ENCODE data around the gene SYPL1.

SYPL1 gene

GRCh38 chr7:106089647-106090046 is 22.5 kb downstream of the SYPL1 start:
- DNase-seq: no peak

- DNase-seq: no peak
Measured at GRCh38 chr7:106088014-106088413, 24.1 kb downstream of the SYPL1 start.

- no peak for DNase-seq
Measured at GRCh38 chr7:106086062-106086461, 26.1 kb downstream of the SYPL1 start.

DNA sequence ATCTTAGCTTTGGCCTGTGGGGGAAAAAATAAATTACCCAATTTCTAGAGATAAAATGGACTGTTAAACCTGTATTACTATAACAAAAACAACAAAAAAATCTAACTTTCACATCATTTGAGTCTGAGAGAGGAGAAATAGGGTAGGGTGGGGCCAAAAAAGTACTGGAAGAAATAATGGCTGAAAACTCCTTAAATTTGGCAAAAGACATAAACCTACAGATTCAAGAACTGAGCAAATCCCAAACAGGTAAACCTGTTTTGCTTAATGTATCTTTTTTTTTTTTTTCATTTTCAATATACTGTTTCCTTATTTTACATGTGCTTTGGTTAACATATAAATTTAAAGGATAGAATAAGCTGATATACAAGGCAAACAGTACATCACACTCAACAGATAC is 27.1 kb downstream of the SYPL1 start:
- no peak for DNase-seq

DNA sequence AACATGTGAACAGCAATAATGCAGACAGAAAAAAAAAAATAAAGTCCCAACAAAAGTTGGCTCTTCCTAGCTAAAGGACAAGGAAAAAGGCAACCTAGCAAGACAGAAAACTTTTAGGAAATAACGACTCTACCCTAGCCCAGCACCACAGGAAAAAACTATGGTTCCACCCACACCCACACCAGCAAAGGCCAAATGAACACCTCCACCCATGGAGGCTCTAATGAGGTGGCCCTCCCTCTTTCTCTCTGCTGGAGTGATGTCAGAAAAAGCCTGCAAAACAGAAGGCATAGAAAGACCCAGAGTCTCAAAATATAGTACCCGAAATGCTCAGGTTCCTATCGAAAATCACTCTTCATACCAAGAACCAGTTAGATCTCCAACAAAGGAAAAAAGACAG is 28.4 kb downstream of the SYPL1 start:
- DNase-seq: no peak

- DNase-seq: no peak
Measured at GRCh38 chr7:106082087-106082854, 29.8 kb downstream of the SYPL1 start.

- no peak for DNase-seq
Measured at GRCh38 chr7:106080300-106080987, 31.7 kb downstream of the SYPL1 start.

DNA sequence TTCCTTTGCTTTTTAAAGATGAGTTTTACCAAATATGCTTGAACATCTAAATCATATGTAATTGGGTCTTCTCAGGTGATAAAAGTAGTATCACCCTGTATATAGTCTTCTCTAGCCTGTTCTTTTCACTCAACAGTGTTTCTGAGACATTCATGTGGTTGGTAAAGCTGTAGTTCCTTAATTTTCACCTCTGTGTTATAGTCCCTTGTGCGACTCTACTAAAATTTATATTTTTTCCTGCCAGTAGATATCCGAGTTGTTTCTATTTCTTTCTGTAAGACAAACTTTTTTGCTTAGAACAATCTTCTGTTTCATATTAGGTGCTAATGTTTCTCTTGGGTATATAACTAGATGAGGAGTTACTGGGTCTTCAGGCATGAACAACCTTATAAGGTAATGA is 35.6 kb downstream of the SYPL1 start:
- DNase-seq: no peak

DNA sequence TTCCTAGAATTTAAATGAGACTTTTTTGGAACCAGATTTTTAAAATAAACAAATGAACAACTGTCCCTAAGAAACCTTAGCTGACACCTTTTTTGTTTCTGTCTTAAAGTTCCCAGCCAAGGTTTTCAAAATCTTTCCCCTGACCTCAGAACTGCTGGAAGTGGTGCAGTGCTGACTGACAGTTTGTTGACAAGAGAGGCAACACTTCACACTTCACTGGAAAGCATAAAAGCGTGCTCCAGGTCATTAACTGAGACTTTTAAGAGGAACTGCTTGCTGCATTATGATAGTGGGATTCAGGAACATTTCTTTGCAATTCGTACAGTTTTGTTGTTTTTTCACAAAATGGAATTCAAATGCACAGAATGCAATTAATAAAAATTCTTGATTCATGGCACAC is 36.2 kb downstream of the SYPL1 start:
- DNase-seq: no peak

DNA sequence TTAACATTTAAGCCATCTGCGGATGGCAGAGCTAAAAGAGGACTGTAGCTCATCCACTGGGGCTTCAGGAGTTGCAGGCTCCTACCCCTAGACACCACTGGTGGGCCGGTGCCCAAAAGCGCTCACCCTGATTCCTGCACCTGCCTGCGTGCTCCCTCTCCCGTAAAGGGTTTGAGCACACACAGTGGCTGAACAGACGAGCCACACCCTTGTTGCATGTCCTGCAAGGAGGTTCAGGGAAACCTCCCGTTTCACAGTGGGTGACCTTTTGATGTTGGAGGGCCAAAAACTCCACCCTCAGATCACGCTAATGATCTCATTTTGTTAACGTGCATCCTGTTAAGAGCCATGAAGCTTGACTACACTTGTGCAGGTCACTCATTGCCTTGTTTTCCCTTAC is 37.9 kb downstream of the SYPL1 start:
- no peak for DNase-seq

DNA sequence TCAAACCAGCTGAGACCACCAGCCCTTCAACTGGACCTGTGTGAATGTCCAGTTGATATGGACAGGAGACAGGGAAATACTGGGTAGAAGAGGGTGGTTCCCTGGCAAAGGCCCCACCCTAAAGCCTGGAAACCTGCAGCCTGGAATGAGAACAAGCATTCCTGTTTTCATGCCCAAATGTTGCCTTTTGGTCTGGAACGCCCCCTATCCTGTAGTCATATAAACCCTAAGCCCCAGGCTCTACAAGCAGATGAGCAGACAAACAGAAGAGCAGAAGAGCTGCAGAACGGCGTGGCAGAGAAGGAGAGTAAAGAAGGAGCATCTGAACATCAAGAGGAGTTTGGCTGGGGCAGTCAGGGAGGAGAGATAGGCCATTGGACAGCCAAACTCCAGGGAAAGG is 38.4 kb downstream of the SYPL1 start:
- DNase-seq: no peak

DNA sequence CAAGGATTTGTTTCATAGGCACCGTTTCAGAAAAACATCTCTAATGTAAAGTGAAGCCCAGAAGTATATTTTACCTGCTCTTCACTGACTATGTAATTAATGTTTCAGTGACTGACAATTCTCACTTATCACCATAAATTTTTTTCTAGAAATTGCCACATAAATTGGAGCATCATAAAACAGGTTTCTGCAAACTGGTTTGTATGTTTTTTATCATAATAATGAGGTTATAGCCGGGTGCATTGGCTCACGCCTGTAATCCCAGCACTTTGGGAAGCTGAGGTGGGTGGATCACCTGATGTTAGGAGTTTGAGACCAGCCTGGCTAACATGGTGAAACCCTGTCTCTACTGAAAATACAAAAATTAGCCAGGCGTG is 39.4 kb downstream of the SYPL1 start:
- DNase-seq: no peak

DNA sequence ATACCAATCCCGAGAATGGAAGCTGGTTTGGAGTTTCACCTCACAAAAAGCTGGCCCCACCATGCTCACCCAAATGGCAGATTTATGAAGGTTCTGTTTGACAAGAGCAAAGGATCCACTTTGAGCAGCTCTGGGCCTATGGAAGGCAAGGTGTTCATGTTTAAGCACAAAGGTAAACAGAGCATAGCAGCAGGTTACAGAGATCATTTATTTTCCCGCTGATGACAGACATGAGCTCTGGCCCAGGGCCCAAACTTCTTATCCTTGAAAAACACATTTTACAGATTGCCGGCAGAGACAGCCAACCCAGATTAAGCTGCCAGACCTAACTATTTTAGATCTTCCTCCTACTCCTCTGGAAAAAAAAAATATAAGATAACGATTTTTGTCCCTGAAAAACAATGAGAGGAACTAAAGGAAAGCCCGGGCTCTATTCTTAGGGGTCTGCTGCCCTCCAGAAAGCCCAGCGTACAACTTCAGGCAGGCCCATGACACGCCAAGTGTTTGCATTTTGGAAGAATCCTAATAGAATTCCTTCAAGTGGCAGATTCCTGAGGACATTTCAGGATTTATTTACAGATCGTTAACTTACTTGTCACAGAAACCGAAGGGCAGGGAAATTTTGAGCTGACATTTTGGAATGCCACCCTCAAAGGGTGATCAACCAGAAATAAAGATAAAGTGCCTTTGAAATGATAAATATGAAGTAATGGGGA is 40.0 kb downstream of the SYPL1 start:
- DNase-seq: peak; percentile 82

DNA sequence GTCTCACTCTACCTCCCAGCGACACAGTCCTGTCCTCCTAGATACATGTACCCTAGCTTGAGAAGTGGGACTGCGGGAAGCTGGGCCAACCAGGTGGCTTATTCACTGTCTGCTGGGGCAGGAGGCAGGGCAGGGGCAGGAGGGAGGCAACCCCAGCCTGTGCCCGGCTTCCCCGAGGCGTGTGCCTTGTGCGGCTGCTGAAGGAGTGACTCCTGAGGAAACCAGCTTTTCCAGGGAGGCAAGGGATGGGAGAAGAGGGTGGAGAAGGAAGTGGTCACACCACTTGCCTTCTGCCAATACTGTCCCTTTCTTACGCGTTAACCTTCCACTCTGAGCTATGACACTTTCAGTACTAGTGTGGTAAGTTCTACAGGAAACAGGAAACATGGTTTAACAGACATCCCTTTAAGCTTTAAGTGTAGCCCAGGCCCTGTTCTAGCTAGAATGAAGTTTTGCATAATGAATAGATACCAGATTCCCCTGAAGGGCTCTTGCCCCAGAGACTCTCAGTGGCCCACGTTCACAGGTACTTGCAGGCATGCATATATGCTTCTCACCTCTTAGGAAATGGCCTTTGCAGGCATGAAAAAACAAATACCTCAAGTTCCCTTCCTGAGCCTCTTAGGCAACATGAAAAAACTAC is 40.6 kb downstream of the SYPL1 start:
- DNase-seq: peak; percentile 80

DNA sequence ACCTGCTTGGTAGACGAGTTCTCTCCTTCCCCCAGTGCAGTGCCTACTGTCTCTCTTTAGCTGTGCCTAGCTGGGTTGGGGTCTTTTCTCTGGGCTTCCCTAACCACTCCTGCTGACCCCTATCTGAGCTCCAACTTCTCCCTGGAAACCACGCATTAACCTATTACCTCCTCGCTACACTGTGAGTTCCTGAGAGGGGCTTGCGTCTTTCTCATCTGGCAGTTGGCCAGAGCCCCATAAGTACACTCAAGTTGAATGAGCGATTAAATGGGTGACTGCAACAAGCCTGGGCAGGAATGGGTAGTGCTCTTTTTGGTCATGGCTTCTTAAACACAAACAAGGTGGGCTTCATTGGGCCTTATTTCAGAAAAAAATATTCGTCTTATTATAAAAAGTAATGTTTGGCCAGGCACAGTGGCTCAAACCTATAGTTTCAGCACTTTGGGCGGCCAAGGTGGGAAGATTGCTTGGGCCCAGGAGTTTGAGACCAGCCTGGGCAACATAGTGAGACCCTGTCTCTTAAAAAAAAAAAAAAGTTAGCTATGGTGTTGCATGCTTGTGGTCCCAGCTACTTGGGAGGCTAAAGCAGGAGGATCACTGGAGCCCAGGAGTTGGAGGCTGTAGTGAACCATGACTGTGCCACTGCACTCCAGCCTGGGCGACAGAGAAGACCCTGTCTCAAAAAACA is 41.4 kb downstream of the SYPL1 start:
- peak; percentile 16 for DNase-seq

DNA sequence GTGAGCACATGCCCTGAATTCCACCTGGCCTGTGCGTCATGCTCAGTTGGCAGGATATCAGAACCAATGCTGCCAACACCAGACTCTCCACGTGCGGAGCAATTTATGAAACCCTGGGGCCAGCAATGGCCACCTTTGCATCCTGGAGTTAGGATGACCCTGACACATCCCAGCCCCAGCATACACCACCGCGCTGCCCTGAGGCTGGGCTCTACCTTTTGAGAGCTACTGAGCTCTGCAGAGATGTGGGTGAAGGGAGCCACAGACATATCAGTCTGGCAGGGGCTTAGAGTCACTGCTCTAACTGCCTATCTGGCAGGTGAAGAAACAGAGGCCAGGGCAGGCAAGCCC is 41.9 kb downstream of the SYPL1 start:
- DNase-seq: no peak

DNA sequence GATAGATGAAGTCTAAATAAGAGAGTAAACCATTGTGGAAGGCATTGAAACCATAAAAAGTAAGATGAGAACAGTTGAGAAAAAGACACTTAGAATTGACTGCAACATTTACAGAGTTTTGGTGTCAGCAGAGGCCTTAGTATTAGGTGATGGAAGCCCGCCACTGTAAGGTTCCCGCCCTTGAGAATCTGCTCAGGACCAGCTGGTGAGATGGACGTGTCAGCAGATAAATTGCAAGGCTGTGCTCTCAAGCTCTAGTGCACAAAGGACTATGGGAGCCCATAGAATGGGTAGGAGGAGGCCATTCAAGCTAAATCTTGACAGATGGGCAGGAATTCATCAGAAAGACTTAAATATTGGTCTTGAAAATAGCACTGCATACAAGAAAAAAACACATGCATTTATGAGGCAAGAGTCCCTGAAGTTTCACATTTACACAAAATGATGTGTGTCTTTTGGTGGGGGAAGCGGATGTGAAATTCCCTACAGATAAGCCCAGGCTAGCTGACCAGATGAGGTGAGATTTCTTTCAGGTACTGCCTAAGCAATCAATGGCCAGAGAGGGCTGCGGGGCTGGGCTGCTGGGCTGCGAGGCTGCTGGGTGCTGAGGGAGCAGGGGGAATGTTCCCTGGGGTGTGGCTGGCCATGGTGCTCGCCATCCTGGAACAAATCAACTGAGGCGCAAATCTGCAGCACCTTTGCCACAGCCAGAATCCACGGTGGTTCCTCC is 42.5 kb downstream of the SYPL1 start:
- no peak for DNase-seq

DNA sequence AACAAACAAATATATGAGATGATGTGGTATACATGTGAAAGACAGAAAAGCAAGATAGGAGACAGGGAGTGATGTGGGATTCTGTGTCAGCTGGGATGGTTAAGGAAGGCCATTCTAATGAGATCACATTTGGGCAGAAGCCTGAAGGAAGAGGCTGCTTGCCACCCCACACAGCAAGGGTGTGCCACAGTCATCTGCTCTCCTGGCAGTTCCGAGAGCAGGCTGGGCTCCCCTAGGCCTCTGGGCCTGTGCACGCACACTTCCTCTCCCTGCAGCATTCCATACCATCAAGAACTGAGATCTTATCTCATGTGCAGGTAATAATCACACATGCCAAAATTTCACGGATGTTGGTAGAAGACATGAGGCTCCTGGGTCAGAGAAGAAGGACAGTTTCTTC is 43.1 kb downstream of the SYPL1 start:
- DNase-seq: no peak

GRCh38 chr7:106068538-106068961 is 43.6 kb downstream of the SYPL1 start:
- DNase-seq: no peak

DNA sequence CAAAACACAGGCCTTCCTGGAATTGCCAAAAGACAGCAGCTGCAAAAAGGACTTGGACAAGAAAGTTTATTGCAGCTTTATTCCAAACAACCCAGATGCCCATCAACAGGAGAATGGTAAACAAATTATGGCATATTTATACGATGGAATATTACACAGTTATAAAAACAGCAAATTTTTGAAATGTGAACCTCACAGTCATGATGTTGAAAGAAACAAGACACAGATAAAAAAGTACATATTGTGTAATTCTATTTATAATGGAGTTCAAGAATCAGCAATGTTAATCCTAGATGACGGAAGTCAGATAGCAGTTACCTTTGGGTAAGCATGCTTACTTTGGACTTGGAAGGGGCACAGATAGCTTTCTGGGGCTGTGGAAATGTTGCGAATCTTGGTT is 44.4 kb downstream of the SYPL1 start:
- DNase-seq: no peak

DNA sequence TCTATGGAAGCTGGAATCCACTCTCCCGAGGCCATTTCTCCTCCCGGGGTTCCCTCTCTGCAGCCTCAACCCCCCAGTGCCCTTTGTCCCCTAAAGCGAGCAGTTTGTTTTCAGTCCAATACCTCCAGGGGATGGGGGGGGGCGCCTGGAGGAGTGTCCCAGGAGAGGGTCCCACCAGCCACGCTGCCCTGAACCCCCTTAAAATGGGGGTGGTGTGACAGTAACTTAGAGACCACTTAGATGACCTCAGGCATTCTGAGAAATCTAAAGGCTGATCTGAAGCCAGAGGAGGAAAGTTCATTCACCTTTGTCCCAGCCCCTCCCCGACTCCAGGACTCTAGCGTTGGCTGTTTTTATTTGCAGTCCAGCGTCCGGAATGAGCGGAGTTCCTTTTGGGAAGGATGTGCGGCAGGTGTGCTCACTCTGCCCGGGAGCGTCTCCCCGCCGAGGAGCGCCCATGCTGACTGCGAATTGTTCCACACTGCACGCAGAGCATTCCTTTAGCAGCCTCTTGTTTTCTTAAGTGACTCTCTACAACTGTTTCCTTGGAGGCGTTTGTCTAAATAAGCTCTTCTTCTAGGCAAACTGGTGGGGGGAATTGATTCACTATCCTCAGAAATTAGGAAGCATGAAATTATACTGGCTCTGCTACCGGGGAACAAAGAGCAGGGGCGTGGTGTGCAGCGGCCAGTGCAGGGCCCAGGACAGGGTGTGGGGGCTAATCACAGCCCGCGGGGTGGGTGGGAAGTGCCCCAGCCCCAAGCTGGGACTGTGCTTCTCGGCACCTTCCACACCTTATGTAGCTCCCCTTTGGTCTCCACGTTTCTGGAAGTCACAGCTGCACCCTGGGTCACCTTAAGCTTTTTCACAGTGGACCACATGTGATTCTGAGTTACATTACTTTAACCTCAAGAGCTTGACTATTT is 46.3 kb downstream of the SYPL1 start:
- no peak for DNase-seq
